HG02610 (cell line): ENCODE measurements around the gene NTN5.
A peak's percentile ranks its signal among the peaks of the same experiment; 100 is the strongest.
"Not testable (repeated sequence)": the region's sequence is repeated elsewhere in the genome, so short reads cannot be mapped to it uniquely, and the experiment has no call there.

Source experiments
- ATAC-seq: cut with Tn5 transposase; IDR thresholded peaks from one replicate; pipeline ENCODE4 v1.9.1; 2021; ENCODE audit warnings: mild to moderate bottlenecking, moderate library complexity; ENCODE audit not compliant: unreplicated experiment

Gene NTN5

DNA sequence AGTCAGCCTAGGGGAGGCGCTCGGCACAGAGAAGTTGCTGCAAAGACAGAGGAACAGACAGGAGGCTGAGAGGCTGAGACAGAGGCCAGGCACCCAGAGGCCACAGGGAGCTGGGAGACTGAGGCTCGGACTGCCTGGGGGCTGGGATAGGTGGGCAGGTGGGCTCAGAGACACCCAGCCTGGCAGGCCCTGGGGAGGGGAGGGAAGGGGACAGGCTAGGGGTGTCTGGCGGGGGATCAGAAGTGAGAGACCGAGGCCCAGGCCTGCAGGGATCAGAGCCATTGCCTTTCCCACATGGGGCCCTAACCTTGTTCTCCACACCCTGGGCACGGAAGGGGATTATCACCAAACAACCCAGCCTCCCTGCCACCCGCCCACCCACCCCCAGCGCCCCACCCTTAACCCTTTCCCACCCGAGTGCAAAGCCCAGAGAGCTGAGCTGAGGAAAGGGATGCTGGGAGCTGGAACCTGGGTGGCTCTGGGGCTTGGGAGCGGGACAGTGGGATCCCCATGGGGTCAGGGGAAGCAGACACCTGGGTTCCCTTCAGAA, 1.3 kb downstream of the NTN5 start:
- ATAC-seq, result no peak

DNA sequence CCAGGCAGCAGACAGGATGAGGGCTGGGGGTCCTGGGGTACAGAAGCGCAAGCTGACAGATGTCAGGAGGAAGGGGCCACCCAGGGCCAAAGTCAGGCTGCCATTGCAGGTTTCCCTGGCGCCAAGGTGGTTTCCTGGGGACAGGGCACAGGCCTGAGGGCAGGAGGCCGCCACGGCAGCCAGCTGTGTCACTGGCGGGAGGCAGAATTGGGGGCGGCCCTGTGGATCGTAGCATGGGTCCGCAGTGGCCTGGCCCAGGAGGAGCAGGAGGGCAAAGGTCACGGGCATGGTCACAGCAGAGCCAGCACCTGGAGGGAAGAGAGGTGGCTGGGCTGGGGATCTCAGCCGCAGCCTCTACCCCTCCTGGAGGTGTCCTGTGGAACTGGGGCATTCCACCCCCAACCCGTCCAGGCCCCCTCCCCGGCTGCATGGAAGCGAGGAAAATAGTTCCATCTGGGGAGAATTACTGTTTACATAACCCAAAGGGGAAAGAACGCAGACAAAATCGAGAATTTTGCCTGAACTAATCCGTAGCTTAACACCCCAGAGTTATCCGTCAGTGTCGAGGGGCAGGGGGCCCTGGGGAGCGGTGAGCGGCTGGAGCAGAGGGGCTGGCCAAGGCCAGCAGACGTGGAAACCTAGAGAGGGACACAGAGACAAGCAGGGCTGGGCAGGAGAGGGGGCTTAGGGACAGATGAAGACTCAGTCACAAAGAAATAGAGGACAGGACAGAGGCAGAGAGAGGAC, 1.9 kb downstream of the NTN5 start:
- no peak for ATAC-seq

DNA sequence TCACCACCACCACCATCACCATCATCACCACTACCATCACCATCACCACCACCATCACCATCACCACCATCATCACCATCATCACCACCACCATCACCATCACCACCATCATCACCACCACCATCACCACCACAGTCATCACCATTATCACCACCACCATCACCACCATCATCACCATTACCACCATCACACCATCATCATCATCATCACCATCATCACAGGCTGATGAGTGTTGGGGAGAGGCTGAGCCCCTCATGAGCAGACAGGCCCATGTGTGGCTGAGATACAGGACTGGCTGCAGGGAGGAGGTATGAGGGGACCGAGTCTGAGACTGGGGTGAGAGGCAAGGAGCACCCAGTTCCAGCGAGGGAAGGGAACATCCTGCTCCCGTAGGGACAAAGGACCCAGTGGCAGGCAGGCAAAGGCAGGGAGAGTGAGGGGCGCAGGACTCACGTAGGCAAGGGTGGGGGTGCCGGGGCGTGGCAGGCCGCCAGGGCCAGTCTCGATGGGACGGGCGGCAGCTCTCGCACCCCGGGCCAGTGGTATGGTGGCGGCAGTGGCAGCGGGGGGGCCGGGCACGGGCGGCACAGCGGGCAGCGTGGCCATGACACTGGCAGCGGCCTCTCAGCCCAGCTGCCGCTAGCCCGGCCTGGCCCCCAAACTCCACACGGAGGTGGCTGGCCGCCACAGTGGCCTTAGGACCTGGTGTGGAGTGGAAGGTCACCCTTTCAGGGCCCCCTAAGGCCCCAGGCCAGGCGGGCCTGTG, 2.7 kb downstream of the NTN5 start:
- ATAC-seq, result no peak

DNA sequence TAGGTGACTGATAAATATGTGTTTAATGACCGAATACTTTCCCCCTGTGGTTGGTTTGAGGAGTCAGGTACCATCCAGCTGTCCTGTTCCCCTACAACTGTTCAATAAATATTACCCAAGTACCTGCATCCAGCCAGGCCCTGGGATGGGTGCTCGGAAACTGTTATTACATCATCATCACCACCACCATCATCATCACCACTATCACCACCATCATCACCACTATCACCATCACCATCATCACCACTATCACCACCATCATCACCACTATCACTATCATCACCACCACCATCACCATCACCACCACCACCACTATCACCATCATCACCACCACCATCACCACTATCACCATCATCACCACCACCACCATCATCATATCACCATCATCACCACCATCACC, 4.1 kb downstream of the NTN5 start:
- no peak for ATAC-seq

DNA sequence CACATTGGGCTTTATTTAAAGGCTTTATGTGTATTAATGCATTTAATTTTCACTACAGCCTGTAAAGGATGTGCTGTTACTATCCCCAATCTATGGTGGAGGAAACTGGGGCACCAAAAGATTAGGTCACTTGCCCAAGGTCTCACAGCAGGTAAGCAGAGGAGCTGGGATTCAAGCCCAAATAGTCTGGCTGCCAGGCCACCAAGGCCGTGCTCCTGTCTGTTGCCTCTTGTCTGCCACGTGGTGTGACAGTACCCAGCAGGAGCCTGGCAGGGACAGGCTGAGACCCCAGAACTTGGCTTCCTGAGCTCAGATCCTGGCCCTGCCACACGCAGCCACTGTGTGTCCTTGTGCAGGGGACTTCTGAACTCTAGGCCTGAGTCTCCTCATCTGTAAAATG, 4.5 kb downstream of the NTN5 start:
- no peak for ATAC-seq

DNA sequence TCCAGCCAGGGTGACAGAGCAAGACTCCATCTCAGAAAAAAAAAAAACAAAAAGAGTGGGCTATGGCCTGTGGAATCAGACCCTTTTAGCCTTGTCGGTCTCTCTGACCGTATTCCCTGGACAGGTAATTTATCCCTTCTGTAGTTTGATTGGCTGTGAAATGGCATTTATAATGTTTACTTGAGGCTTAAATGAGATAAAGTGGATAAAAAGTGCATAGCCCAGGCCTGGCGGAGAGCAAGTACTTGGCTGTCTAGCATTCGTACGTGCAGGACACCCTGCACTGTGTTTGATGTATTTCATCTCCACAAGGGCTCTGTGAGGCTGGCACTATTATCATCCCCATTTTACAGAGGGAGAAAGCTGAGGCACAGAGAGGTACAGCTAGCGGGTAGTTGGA, 7.0 kb downstream of the NTN5 start:
- no peak for ATAC-seq

DNA sequence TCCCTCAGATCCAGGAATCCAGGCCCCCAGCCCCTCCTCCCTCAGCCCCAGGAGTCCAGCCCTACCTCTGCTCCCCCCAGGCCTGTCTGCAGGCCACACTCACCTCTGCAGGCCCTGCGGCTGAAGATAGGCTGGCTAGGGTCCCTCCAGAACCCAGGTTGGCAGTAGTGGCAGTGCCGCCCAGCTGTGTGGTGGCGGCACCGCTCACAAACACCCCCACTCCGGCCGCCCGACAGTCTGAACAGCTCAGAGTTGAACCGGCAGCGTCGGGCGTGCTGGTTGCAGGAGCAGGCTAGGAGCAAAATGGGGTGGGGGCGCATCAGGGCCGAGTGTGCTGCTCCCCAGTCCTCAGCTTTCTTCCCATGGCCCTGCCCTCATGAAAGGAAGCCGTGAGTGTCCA, 8.3 kb downstream of the NTN5 start:
- no peak for ATAC-seq

DNA sequence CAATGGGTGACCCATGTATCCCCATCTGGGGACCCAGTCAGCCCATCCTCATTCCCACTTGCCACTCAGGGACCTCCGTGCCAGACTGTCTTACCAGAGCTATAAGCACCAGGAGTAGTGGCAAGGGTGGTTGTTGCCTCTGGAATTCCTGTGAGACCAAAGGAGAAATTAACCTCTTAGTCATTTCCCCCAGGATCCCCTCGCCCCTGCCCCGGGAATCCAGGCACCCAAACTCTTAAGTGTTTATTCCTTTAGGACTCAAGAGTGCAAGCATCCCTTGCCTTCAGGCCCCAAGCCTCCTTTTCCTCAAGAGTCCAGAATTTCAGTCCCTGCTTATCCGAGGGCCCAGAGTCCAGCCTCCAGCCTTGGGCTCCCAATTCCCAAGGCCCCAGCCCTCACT, 9.2 kb downstream of the NTN5 start:
- ATAC-seq, result no peak

DNA sequence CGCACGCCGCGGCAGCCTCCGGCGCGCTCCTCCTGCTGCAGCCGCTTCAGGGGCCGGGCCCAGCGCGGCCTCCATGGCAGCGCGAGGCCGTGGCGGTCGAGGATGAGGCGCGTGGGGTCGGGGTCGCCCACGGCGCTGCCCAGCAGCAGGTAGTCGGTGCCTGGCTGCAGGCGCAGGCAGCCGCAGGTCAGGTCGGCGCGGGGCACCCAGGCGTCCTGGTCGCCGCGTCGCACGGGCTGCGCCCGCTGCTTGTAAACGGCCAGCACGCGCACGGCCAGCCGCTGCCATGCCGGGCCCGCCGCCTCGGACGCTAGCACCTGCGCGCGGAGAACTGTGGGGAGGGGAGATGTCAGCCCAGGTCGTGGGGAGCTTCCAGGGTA, 11.1 kb downstream of the NTN5 start:
- no peak for ATAC-seq

DNA sequence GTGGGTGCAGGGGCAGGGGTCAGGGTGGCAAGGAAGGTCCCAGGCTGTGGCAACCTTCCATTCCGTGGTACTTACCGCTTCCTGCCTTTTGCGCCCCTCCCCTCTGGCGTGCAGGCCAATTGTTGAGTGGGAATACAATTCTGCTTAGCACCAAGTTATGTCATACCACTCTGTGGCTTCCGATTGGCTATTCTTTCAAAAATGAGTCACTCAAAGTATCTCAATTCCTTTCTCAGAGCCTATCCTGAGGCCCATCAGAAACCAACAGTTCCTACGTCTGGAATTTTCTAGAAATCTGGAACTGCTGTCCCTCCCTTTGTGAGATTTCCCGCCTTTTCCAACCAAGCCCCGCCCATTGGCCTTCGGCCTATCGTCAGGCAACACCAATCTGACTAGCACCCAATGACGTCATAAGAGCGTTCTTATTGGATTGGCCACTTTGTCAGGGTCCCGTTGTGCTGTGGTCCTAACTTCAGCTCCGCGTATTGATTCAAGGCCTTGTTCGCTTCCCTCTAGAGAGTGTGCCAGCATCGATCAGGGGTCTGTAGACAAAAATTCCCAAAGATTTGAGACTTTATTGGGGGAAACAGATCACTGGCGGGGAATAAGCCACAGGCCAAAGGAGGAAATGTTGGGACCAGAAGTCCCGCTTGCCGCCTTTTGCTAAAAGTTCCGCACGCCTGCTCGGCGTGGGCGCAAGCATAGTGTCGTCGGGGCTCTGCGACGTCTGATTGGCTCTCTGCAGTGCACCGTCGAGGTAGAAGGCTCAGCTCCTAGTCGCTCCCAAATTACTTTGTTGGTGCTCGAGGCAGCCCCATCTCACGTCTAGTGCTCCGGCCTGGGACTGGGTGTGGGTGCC, 11.7 kb downstream of the NTN5 start:
- ATAC-seq, result peak; percentile 76

DNA sequence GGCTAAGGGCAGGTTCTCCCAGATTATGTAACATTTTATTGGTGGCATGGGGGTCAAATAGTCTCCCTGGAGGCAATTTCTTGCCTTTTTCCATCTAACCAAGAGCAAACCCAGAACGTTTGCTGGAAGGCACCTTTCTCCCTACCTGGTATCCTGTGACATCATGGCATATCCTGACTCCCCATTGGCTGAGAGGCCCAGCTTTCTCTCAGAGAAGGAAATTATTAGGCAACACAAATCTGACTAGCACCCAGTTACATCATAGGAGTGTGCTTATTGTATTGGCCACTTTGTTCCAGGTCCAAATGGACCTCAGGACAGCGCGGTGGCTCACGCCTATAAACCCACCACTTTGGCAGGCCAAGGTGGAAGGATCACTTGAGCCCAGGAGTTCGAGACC, 13.0 kb downstream of the NTN5 start:
- ATAC-seq, result no peak

DNA sequence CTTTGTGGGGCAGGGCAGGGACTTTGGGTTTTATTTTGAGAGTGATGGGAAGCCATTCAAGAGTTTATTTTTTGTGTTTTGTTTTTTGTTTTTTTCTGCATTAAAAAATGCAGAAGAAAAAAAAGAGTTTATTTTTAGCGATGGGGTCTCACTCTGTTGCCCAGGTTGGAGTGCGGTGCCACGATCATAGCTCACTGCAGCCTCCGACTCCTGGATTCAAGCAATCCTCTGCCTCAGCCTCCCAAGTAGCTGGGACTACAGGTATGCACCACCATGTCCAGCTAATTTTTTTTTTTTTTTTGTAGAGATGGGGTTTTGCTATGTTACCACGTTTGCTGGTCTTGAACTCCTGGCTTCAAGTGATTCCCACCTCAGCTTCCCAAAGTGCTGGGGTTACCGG, 14.3 kb downstream of the NTN5 start:
- ATAC-seq, result no peak

DNA sequence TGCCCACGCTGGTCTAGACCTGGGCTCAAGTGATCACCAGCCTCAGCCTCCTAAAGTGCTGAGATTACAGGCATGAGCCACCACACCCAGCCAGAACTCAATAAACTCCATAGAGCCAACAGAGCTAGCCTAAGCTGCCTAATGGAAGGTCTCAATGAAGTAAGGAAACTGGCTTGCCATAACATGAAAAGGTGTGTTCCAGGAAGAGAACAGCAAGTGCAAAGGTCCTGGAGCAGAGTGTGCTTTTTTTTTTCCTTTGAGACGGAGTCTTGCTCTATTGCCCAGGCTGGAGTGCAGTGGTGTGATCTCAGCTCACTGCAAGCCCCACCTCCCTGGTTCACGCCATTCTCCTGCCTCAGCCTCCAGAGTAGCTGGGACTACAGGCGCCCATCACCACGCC, 15.0 kb downstream of the NTN5 start:
- not testable (repeated sequence) for ATAC-seq

DNA sequence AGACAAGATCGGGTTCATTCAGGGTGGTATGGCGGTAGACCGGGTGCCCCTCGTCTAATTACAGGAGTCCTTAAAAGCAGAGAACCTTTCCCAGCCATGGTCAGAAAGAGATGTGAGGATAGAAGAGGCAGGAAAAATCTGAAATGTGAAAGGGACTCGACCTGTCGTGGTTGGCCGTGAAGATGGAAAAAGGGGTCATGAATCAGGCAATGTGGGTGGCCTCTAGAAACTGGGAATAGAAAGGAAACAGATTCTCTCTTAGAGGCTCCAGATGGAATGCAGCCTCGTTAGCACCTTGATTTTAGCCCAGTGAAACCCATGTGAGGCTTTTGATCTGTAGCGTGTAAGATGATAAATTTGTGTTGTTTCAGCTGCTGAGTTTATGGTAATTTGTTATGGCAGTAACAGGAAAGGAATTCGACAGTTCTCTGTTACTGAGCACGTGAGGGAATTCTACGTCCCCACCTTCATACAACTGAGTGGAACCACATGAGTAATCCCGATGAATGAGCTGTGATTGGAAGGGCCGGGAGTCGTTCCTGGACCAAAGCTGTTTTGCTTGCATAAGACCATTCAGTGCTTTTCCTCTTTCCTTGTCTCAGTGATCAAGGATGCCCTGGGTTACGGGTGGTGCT, 15.9 kb downstream of the NTN5 start:
- ATAC-seq, result no peak

DNA sequence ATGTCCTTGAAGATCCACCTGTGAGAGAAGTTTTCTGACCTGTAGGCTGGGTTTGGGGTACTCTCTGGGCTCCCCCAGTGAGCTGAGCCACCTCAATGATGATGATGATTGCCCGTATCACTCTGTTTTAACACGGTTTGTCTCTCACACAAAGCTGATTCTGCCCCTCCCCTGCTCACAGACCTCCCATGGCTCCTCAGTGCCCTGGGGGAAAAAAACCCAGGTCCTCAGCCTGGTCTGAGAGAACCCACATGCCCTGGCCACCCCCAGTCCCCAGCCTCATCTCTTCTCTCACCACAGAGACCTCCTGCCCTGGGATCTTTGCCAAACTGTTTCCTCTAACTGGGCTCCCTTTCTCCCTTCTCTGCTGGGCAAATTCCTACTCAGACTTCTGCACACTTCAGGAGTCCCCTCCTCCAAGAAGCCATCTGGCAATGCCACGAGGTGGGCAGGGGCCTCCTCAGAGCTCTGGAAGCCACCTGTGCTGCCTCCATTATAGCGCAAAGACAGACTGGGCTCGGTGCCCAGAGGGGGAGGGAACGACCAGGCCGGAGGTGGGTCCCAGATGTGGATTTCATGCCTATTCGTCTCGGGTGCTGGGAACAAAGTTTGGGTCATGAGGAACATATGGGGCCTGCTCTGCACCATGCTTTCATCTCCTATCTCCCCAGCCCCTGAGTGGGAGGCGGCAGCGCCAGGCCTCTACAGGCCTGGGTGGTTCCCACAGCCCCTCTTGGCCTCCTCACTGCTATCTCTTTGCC, 18.3 kb downstream of the NTN5 start:
- ATAC-seq, result no peak

DNA sequence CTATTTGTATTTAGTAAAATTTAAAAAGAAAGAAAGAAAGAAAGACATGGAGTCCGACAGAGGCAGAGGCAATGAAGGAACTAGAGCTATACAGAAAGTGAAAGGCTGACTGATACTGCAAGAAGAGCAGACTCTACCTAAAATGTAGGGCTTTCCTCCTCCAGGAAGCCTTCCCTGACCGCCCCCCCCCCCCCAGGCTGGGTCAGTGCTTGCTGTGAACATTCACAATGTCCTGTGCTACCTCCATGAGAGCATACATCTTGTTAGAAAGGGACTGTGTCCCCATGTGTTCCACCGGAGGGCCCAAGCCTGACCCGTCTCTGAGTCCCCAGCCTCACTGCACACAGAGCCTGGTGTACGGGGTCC, 21.2 kb downstream of the NTN5 start:
- ATAC-seq, result no peak

DNA sequence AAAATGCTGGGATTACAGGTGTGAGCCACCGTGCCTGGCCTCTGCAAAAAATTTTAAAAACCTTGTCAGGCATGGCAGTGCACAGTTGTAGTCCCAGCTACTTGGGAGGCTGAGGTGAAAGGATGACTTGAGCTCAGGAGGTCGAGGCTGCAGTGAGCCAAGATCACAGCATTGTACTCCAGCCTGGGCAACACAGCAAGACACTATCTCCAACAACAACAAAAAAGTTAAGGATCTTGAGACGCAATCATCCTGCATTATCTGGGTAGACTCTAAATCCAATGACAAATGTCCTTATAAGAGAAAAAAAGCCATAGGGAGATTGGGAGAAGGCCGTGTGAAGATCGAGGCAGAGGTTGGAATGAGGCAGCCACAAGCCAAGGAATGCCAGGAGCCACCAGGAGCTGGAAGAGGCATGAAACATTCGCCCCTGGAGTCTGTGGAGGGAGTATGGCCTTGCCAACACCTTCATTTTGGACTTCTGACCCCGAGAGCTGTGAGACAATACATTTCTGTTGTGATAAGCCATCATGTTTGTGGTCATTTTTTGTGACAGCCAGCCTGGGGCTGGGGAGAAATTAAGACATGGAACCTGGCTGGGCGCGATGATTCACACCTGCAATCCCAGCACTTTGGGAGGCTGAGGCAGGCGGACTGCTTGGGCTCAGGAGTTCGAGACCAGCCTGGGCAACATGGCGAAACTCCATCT, 21.7 kb downstream of the NTN5 start:
- ATAC-seq, result no peak

DNA sequence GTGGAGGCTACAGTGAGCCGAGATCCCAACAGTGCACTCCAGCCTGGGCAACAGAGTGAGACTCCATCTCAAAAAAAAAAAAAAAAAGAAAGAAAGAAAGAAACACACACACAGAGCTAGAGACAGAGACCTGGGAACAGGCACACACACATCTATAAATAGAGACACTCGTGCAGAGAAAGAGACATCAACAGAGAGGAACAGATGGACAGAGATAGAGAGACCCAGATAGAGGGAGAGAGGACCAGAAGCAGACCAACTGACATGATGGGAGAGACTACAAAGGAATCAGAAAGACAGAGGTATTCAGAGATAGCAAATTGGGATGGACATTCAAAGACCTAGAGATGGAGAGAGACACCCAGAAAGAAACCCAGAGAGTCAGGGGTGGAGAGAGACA, 24.7 kb downstream of the NTN5 start:
- no peak for ATAC-seq

DNA sequence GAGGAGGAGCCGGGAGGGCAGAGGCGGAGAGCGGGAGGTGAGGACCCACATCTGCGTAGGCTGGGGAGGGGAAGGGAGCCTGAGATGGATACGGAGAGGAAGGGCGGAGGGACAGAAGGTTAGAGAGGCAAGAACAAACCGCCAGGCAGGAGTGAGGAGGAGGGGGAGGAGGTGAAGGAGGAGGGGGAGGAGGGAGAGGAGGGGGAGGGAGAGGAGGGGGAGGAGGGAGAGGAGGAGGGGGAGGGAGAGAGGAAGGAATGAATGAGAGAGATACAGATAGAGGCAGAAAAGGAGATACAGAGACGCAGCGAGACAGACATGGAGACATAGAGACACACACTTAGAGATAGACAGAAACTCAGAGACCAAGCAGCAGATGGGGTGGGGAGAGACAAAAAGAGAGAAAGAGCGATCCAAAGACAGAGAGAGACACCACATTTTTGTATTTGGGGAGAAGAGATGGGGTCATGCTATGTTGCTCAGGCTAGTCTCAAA, 26.0 kb downstream of the NTN5 start:
- no peak for ATAC-seq
